Measurements from ENCODE around the gene CSAD. TPM values are rescaled to one million over a fixed set of nuclear protein-coding genes. Genes with fewer than 3 reads are reported as not detected.

CSAD gene
- total and polyA plus RNA-seq, 2 of the 13 experiments (the other 11 are each of a cell fraction or from before 2014, with no cell fraction given), result 7.2 to 23.5 TPM

GRCh38 chr12:53187145-53187899 lies 6.6 kb upstream of the CSAD start:
- no peak overlapping the region for H3K9ac ChIP-seq (ENCODE audit: insufficient read depth, low read depth, low read length)
- H3K4me3 ChIP-seq (replicated peaks in 1 of 3; ENCODE audit: insufficient read depth in 1 of 3, low read depth in 2 of 3, low read length in 3 of 3), result no peak overlapping the region
- ChIA-PET CTCF (ENCODE audit: low intra/inter-chr PET ratio, low total read pairs) (no interaction called here), POLR2A (interaction anchor here (0.6 to 1.4 kb wide), 6 partner anchors 12 to 135 kb away, joined by 3 to 6 read pairs (median 3); partner anchors contain the start of gene PFDN5)
- BruUV-seq (replicated peaks), result no TSS peak
- in situ Hi-C loops (cut with HindIII; ENCODE audit: extremely low pct_ligation_motif_present, low pct_unique_long_range_greater_than_20kb), result no loop called here
- TF ChIP-seq MAFF (IDR thresholded peaks at IDR 0.05; ENCODE audit: low read depth, low read length) (0 out of 2 replicates have a peak, but pooled peaks have one; percentile 3), PLSCR1 (CRISPR knock-in tag; IDR thresholded peaks at IDR 0.05; ENCODE audit: borderline replicate concordance) (no peak)
- ATAC-seq, result no peak
- H3K27ac ChIP-seq (ENCODE audit: extremely low read length, insufficient read depth, low read length), result no peak overlapping the region
- peaks cover 14% of the 10 kb centered on the region for H4K20me1 ChIP-seq (ENCODE audit: insufficient read depth, low read length)
- no peaks in the 10 kb centered on the region for H3K9me3 ChIP-seq (ENCODE audit: low read length)
- no peak overlapping the region for H3K4me2 ChIP-seq (ENCODE audit: low read depth, low read length)
- H3K36me3 ChIP-seq (replicated peaks in 1 of 2; ENCODE audit: control insufficient read depth in 1 of 2, insufficient read depth in 2 of 2, low read length in 2 of 2), result peaks cover 27 to 63% of the 10 kb centered on the region in 2 experiments
- FAIRE-seq, result no peak
- 93% methylated on average over 15 of the region's 15 CpGs for WGBS (ENCODE audit: low lambda C conversion rate)
- no peaks in the 10 kb centered on the region for H3K27me3 ChIP-seq (ENCODE audit: control insufficient read depth in 1 of 2, insufficient read depth in 2 of 2, low read length in 2 of 2)
- intact Hi-C loops (cut with micrococcal nuclease; ENCODE audit: unreplicated experiment), result no loop called here
- H3K4me1 ChIP-seq (ENCODE audit: insufficient read depth, low read length), result peaks cover 28% of the 10 kb centered on the region
- no peak for DNase-seq (ENCODE audit: low spot score)
- peaks cover 18% of the 10 kb centered on the region for H3K79me2 ChIP-seq (ENCODE audit: insufficient read depth, low read length)
- no peak overlapping the region for H2AFZ ChIP-seq (ENCODE audit: low read length)

GRCh38 chr12:53186745-53187144 lies 6.0 kb upstream of the CSAD start:
- DNase-seq (ENCODE audit: low spot score) (no peak), ATAC-seq (no peak), FAIRE-seq (no peak)
- Histone ChIP-seq H3K27me3 (ENCODE audit: control insufficient read depth in 1 of 2, insufficient read depth in 2 of 2, low read length in 2 of 2) (no peaks in the 10 kb centered on the region), H3K4me3 (replicated peaks in 1 of 3; ENCODE audit: insufficient read depth in 1 of 3, low read depth in 2 of 3, low read length in 3 of 3) (no peak overlapping the region), H3K9me3 (ENCODE audit: low read length) (no peaks in the 10 kb centered on the region), H3K4me2 (ENCODE audit: low read depth, low read length) (no peak overlapping the region), H3K79me2 (ENCODE audit: insufficient read depth, low read length) (peaks cover 24% of the 10 kb centered on the region), H4K20me1 (ENCODE audit: insufficient read depth, low read length) (peaks cover 18% of the 10 kb centered on the region), H3K4me1 (ENCODE audit: insufficient read depth, low read length) (peaks cover 34% of the 10 kb centered on the region), H2AFZ (ENCODE audit: low read length) (no peak overlapping the region), H3K36me3 (replicated peaks in 1 of 2; ENCODE audit: control insufficient read depth in 1 of 2, insufficient read depth in 2 of 2, low read length in 2 of 2) (peaks cover 29 to 69% of the 10 kb centered on the region in 2 experiments), H3K27ac (ENCODE audit: extremely low read length, insufficient read depth, low read length) (no peak overlapping the region), H3K9ac (ENCODE audit: insufficient read depth, low read depth, low read length) (no peak overlapping the region)
- ChIA-PET POLR2A (interaction anchor here (0.6 to 1.4 kb wide), 7 partner anchors 12 to 134 kb away, joined by 3 to 6 read pairs (median 3); partner anchors contain the start of gene PFDN5), CTCF (ENCODE audit: low intra/inter-chr PET ratio, low total read pairs) (no interaction called here)
- WGBS (ENCODE audit: low lambda C conversion rate), result 97% methylated on average over 4 of the region's 4 CpGs
- in situ Hi-C loops (cut with HindIII; ENCODE audit: extremely low pct_ligation_motif_present, low pct_unique_long_range_greater_than_20kb) (no loop called here), intact Hi-C loops (cut with micrococcal nuclease; ENCODE audit: unreplicated experiment) (no loop called here)
- TF ChIP-seq ZFP62 (CRISPR knock-in tag; IDR thresholded peaks at IDR 0.05) (no peak), RBFOX2 (IDR thresholded peaks at IDR 0.05; ENCODE audit: low read depth, low read length) (0 out of 2 replicates have a peak, but pooled peaks have one; percentile 27)
- BruUV-seq (replicated peaks), result no TSS peak

All from HepG2 (cell line).